ENCODE measurements around the gene PGBD2.
"Not testable (repeated sequence)": the region's sequence is repeated elsewhere in the genome, so short reads cannot be mapped to it uniquely, and the experiment has no call there.

The PGBD2 gene, protein sequence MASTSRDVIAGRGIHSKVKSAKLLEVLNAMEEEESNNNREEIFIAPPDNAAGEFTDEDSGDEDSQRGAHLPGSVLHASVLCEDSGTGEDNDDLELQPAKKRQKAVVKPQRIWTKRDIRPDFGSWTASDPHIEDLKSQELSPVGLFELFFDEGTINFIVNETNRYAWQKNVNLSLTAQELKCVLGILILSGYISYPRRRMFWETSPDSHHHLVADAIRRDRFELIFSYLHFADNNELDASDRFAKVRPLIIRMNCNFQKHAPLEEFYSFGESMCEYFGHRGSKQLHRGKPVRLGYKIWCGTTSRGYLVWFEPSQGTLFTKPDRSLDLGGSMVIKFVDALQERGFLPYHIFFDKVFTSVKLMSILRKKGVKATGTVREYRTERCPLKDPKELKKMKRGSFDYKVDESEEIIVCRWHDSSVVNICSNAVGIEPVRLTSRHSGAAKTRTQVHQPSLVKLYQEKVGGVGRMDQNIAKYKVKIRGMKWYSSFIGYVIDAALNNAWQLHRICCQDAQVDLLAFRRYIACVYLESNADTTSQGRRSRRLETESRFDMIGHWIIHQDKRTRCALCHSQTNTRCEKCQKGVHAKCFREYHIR

DNA sequence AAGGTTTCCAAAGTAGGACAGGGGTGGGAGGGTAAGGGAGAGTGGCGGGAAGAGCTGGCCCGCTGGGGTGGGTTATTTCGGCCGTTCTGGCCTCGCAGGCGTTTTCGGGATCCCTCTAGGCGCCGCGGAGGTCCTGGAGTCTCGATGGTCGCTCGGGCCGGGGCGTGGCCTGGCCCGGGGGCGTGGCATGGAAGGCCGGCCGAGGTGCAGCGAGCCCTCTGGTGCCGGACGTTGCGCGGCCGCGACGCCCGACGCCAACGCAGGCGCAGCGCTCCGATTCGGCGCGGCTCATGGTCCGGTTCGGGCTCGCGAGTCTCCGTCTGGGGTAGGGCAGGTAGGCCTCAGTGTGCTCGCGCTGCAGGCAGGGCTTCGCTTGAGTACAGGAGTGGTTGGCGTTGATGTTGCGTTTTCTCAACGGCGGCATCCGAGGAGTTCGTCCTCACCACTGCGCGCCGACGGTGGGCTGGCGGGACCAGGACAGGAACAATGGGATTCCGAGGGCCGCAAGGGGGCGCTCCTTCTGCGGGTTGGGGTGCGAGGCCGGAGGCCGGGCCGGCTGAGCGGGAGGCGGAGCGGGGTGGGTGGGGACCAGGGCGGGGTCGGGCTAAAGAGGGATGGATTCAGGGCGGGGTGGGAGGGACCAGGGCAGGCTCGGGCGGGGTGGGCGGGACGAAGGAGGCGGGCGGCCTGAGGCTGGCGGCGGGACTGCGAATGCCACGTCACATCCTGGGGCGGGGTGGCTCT is at the start of gene PGBD2:
Gene PGBD2 (plus strand): TSS at position 227 of the 744 bp plus-strand sequence. CDS start 7,628 bp downstream, outside the sequence.
- peak; percentile 99 for DNase-seq (ENCODE audit: low spot score)

DNA sequence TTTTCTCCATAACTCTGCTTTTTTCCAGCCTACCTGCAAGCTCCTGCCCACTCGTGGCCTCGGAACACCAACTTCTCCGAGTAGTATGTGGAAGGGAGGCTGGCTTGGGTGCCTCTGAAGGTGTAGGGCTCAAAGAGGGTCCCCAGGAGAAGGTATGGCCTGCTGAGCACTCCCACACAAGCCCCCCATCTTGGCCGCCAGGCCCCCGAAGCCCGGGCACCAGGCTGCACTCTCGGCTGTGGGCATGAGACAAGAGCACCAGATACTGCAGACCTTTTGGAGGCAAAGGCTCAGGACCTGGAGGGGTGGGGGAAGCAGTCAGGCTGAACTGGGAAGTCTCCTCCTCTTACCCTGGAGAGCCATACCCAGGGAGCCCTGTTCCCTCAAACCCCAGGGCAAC is 48.8 kb upstream of the PGBD2 start:
- DNase-seq (ENCODE audit: low spot score), result no peak

DNA sequence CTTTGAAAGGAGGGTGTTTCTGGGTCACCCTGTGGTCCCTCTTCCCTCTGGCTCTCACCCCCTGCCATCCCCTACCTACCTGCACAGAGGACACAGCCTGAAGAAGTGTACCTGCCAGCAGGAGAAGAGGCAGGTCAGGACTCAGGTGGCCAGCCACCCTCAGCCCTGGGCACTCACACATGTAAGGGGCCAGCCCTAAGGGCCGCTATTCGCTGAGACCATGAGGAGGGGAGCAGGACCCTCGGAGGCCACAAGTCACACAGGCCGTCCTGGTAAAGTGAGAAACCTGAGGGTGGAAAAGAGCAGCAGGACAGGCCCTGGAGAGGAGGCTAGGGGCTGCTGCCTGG is 48.3 kb upstream of the PGBD2 start:
- DNase-seq (ENCODE audit: low spot score), result no peak

DNA sequence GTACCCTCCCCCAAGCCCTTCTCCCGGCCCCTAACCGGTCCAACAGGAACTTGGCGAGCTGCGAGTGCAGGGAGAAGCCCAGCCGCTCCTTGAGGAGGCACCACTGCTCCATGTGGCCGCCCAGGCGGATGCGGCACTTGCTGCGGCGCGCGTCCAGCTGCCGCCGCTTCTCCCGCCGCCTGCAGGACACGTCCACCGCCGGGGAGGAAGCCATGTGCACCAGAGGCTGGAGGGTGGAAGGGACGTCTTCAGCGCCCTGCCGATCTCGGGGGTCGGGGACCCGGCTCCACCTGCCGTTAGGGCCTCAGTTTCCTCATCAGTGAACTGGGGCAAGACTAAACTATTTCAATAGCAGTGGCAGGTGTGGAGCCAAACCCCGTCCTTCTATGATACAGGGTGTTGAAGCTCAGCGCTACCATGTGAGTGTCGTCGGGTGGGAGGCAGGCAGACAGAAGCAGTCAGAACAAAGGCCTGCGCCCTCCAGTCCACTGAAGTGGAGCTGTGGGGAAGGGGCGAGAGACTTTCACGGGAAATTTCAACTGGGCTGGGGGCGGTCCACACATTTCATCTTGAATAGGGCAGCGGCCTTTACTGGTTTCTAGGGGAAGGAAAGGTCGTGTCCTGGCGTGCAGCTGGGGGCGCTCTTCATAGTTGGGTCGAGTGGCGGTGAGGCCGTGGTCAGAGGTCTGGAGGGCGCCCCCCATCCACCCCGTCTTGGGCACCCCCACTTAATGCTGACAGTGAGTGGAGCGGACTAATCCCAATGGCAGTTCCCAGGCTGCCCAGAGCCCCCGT is 47.7 kb upstream of the PGBD2 start:
- DNase-seq (ENCODE audit: low spot score), result peak; percentile 82

DNA sequence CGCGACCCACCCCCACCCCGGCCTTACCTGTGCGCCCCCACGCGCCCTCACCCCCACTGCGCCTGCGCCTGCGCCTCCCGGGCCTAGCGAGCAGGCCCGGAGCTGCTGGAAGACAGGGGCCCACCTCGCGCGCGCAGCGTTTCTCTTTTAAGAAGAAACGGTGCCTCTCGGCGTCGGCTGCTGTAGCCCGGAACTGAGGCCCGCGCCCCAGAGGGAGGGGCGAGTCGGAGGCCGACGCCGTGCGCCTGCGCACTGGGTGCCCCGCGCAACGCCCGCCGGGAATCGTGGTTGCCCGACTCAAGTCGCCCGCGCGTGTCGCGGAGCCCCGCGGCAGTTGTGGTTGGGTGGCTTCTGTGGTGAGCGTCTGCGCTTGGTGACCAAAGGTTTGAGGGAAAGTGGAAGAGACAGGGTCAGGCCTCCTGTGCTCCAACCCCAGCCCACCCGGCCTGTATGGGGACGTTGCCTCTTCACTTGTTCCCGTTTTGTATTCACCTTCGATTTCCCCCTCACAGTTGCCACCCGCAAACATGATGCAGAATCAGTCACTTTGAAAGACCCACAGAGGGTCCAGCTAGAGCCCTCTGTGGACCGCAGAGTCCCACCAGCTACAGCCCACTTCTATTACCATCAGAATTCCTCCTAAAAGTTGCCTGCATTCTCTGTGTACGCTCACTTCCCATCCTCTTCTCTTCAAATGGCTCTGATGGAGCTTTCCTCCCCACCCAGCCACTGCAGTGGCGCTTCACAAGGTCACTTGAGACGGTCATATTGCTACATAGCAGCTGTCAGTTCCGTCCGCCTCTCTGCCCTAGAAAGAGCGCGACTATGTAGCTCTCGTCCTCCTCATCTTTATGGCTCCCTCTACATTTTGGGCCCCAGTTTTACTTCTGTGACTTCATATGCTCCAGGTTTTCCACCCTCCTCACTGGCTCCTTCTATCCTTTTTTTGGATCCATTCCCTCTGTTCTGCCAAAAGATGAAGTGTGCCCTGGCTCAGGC is 46.8 kb upstream of the PGBD2 start, which contains the start of gene ZNF692:
Gene ZNF692 (minus strand): TSS at position 195 of the 999 bp plus-strand sequence. CDS start 776 bp downstream, outside the sequence.
- DNase-seq (ENCODE audit: low spot score), result peak; percentile 98

DNA sequence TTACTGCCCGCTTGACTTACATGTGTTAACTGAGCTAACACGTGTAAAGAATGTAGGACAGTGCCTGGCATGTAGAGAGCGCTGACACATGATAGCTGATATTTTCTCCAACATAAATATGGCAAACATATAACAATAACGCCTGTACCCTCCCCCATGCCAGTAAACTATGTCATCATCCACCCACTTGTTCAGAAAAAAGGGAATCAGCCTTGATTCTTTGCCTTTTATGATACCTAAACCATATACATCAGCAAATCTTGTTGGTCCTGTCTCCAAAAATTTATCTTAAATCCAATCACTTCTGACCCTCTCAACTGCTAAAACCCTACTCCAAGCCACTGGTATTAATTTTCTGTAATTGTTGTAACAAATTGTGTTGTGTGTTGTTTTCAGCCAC is 46.0 kb upstream of the PGBD2 start:
- no peak for DNase-seq (ENCODE audit: low spot score)

DNA sequence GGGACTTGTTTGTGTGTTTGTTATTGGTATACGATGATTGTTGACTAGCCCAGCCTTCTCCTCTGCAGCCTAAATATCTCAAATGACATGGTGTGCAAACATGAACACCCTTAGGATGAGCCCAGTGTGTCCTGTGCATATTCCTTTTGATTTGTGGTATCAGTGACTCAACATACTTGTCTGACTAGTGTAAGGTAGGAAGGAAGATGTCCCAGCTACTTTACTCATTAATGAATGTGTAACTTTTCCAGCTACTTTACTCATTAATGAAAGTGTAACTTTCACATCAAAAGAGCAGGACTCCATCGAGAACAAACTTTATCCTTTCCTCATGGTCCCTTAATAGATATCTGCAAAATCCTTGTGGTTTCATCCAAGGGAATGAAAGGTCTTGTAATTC is 44.4 kb upstream of the PGBD2 start:
- DNase-seq (ENCODE audit: low spot score), result no peak

DNA sequence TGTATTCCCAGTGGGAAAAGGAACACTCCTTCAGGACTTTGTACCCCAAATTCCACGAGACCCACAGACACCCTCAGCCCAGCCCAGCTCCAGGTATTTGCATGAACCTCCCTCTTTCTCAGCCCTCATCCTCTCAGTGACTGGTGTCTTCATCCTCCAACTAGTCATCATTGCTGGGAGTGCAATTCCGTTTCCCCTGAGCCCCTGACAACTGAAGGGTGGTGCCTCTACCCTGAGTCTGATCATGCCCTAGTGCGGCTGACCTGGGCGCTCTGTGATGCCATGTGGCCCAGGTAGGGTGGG is 43.4 kb upstream of the PGBD2 start:
- DNase-seq (ENCODE audit: low spot score), result no peak

DNA sequence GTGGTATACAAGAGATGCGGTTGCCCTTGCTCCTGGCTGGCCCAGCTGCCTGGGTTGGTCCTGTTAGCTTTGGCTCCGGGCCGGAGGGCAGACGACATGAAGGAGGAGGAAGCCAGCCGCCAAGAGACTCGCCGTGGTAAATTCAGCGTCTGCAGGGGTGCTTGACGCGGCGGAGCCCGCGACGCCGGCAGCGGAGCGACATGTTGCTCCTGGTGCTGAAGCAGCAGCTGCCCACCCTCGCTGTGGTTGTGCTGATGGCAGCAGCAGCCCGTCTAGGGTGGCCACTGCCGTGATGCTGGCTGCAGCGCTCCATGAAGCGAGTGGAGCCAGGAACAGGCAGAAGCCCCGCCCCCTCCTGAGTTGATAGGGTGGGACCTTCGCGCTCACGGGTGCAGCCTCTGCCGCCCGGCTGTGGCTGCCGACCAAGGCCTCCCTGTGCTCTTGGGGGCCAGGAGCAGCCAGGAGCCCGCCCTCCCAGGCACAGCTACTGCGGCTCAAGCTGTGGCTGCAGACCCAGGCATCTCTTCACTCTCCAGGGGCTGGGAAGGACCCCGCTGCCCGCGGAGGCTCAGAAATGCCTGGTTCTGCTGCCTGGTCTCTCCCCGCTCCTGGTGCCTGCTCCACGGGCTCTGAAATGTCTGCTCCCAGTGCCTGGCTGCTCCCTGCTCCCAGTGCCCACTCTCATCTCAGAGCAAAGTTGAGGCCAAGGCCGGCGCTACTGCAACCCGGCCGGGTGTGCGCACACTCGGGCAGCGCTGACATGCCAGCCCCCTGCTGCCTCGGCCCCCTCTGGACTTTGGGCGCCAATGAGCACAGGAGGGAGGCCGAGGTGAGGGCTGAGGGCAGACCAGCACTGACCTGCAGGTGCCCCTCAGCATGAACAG is 42.8 kb upstream of the PGBD2 start:
- peak; percentile 83 for DNase-seq (ENCODE audit: low spot score)

DNA sequence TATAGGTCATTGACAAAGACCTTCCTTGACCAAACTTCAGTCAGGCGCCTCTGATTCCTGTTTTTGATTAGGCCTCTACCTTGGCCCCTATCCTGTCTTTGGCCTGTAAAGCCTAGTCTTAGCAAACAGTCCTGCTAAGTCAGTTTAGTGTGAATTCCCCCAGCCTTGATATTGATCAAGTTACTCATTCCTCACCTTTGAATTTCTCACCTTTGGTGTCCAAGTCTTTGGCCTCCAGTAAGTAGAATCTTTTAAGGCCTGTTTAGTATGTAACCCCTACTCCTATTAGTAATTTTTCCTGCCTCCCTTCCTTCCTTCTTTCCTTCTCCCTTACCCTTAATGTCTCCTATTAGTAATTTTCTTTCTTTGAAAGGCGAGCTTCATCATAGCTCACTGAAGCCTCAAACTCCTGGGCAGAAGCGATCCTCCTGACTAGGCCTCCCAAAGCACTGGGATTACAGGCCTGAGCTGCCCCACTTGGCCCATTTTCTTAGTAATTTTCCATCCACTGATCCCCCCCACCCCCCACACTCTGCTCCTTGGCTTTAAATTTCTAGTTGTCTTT is 34.1 kb upstream of the PGBD2 start:
- no peak for DNase-seq (ENCODE audit: low spot score)

DNA sequence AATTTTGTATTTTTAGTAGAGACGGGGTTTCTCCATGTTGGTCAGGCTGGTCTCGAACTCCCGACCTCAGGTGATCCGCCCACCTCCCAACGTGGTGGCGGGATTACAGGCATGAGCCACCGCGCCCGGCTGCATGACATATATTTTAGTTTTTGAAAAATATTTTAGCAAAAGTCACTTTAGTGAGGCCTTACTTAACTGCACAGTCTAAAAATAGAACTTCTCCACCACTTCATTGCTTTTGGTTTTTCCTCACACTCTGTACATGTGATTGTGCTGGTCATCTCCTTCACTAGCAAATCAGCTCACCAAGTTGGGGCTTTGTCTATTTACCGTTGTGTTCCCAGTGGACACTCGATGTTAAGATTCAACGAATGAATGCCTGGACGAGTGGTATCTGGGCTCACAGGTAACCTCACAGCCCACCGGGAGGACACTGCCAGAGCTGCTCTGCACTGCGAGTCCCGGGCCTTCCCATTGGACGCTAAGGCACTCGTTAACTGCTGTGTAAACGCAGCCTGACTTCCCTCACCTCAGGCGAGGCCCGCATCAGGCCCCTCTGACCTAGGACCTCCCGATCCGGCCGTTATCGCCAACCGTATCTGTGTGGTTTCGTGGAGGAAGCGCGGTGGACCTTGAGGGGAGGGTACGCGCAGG is 33.2 kb upstream of the PGBD2 start:
- peak; percentile 49 for DNase-seq (ENCODE audit: low spot score)

DNA sequence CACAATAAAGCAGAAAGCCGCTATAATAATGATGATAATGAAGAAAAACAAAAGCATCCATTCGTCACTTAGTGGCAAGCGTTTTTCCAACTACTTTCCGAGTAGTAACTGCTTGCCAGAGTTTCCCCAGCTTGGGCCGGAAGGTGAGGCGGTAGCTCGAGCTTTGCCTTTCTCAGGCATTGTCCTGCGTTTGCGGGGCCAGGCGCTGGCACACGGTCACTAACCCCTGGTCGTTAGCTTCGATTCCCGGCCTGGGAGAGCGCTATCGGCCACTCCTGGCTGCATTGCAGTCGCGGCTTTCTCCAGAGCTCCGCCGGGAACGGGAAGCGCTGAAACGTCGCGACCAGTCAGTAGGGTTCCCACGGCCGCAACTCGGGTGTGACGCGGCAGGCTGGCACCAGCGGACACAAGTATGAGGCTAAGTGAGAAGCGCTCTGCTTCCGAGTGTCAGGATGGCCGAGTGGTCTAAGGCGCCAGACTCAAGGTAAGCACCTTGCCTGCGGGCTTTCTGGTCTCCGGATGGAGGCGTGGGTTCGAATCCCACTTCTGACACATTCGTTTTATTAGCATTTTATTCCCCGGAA is 32.5 kb upstream of the PGBD2 start:
- DNase-seq (ENCODE audit: low spot score), result peak; percentile 87

DNA sequence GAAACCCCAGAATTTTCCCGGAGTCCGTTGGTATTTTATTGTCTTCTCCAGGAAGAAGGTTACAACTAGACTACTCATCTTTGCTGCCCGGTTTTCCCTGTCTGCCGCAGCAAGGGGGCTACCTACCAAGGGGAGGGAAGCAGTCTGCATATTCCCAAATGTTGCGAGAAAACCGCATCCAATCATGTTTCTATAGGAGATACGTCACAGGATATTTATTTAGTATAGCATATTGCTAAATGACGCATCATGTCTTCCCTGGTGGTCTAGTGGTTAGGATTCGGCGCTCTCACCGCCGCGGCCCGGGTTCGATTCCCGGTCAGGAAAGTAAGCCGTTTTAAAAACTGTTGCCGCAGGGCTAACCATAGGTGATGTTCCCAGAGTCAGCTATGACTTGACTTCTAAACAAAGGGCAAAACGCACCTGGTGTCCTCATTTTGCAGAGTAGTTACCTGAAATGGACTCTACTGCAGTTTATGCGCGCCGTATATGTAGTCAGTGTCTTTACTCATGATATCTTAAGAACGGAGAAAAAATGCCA is 32.0 kb upstream of the PGBD2 start:
- DNase-seq (ENCODE audit: low spot score), result peak; percentile 70

DNA sequence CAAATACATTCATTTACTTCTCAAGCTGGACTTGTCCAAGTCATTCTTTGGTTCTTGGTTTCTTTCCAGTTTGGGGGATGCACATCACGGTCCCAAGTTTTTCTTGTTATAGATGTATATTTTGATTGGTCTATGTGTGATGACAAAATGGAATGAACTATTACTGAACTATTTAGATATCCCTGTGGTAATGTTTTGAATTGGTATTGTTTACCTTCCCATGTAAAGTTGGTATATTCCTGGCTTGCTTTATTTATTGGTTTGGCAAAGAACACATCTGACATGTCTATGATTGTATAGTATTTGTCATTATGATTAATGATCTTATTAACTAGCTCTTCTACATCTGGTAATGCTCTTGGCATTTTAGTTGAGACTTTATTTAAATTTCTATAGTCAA is 24.8 kb upstream of the PGBD2 start:
- DNase-seq (ENCODE audit: low spot score), result no peak

DNA sequence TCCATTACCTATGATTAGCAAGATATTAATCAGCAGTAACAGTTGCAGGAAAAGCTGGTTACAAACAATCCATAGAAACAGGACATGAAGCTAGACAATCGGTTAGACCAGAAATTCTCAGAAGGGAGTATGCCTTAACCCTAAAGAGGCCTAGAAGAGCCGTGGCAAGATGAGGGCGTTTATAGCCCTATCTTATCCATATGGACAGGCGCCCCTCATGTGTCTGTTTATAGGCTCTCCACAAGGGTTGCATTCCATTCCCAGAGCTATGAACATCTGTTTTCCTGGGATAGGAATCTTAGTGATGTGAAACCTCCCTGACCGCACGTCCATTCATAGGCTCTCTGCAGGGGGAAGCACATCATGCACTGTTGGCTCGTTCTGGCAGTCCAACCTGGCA is 23.6 kb upstream of the PGBD2 start:
- not testable (repeated sequence) for DNase-seq (ENCODE audit: low spot score)

DNA sequence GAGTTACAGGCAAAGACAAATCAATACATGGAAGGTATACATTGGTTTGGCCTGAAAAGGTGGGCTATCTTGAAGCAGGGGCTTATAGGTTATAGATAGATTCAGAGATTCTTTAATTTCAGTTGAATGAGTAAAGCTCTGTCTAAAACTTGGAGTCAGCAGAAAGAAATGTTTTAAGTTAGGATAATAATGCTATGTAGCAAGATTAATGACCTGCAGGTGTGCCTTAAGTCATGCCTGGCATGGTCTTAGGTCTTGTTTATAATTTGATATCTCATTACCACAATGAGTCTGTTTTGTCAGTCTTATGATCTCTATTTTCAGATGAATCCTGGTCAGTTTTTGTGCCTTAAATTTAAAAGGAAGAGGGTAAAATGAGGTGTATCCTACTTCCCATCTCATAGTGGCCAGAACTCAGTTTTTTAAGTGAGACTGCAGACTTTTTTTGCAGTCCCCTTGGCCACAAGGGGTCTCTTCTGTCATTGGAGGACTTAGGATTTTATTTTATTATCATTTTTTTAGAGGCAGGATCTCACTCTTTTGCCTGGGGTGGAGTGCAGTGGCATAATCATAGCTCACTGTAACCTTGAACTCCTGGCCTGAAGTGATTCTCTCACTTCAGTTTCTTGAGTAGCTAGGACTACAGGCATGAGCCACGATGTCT is 21.3 kb upstream of the PGBD2 start:
- no peak for DNase-seq (ENCODE audit: low spot score)

DNA sequence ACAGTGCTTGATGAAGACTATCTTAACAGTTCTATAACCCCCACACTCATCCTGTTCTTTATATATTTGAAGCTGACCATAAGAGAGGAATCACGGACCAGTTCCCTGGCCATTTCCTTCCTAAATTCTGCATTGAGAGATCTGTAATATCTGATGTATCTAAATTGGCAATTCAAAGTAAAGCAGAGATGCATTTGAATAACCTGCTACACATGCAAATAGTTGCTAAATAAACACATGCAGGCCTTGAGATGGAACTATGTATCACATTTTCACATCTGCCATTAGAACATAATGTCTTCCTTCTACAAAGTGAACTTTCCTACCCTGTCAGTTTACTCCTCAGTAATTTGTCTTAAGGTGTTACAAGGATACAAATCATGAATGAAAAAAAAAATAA is 20.4 kb upstream of the PGBD2 start:
- DNase-seq (ENCODE audit: low spot score), result no peak
